Measurements from ENCODE around the gene MTX3.

- TF ChIP-seq SP1 (IDR thresholded peaks at IDR 0.05; ENCODE audit: low read depth, low read length) (no peak), CTCF (IDR thresholded peaks at IDR 0.05 in 2 of 3, conservative IDR thresholded peaks at IDR 0.05 in 1 of 3; ENCODE audit: control insufficient read depth in 2 of 3, extremely low read depth in 1 of 3, insufficient read depth in 1 of 3, low read depth in 3 of 3, low read length in 3 of 3) (no peak), BCL11A (IDR thresholded peaks at IDR 0.05; ENCODE audit: low read depth, low read length) (no peak), RAD21 (IDR thresholded peaks at IDR 0.05; ENCODE audit: insufficient read depth, low read depth, low read length) (no peak), MAX (IDR thresholded peaks at IDR 0.05; ENCODE audit: low read depth, low read length) (no peak), CEBPB (IDR thresholded peaks at IDR 0.05; ENCODE audit: borderline replicate concordance in 1 of 2, low read depth in 2 of 2, low read length in 2 of 2) (no peak), POLR2AphosphoS5 (IDR thresholded peaks at IDR 0.05; ENCODE audit: low read length) (no peak), POLR2A (IDR thresholded peaks at IDR 0.05; ENCODE audit: low read depth, low read length) (no peak), YY1 (IDR thresholded peaks at IDR 0.05; ENCODE audit: low read depth, low read length) (no peak), KDM1A (IDR thresholded peaks at IDR 0.05; ENCODE audit: borderline replicate concordance) (no peak), ZNF384 (IDR thresholded peaks at IDR 0.05; ENCODE audit: borderline replicate concordance, low read depth, low read length) (no peak), YBX1 (IDR thresholded peaks at IDR 0.05) (no peak), ZBTB4 (CRISPR knock-in tag; IDR thresholded peaks at IDR 0.05) (no peak), POLR2AphosphoS2 (IDR thresholded peaks at IDR 0.05; ENCODE audit: low read depth, low read length) (no peak)
These were observed 45.6 kb upstream of the MTX3 start for GRCh38 chr5:80036615-80037014.

Data from GM12878 (cell line).